ENCODE data around the gene ZRANB3.
"Not testable (repeated sequence)": the region's sequence is repeated elsewhere in the genome, so short reads cannot be mapped to it uniquely, and the experiment has no call there.

ZRANB3 gene

GRCh38 chr2:135409436-135409835 is 121.6 kb downstream of the ZRANB3 start:
- Histone ChIP-seq H3K36me3 (ENCODE audit: insufficient read depth, low read length) (no peaks in the 10 kb centered on the region), H4K20me1 (ENCODE audit: insufficient read depth, low read length, poor library complexity, severe bottlenecking) (no peaks in the 10 kb centered on the region), H2AFZ (ENCODE audit: low read length) (no peak overlapping the region), H3K27me3 (ENCODE audit: insufficient read depth, low read length, poor library complexity, severe bottlenecking) (no peaks in the 10 kb centered on the region), H3K4me1 (ENCODE audit: insufficient read depth, low read length, poor library complexity, severe bottlenecking) (no peaks in the 10 kb centered on the region), H3K79me2 (ENCODE audit: insufficient read depth, low read length) (no peaks in the 10 kb centered on the region), H3K9me3 (ENCODE audit: insufficient read depth, low read depth, low read length) (no peaks in the 10 kb centered on the region), H3K4me3 (ENCODE audit: low read length, poor library complexity, severe bottlenecking) (no peak overlapping the region), H3F3A (ENCODE audit: low read depth) (no peaks in the 10 kb centered on the region), H3K9me2 (replicated peaks; ENCODE audit: low read depth, low read length) (no peaks in the 10 kb centered on the region), H3K9ac (ENCODE audit: low read depth, low read length, poor library complexity, severe bottlenecking) (no peak overlapping the region), H3K4me2 (ENCODE audit: low read depth, low read length, poor library complexity, severe bottlenecking) (no peak overlapping the region)
- TF ChIP-seq CTCF (conservative IDR thresholded peaks at IDR 0.05; ENCODE audit: low read length) (no peak), EZH2phosphoT487 (IDR thresholded peaks at IDR 0.05; ENCODE audit: borderline replicate concordance) (no peak)

GRCh38 chr2:135396259-135396658 is 134.8 kb downstream of the ZRANB3 start:
- not testable (repeated sequence) for H3K9me2 ChIP-seq (replicated peaks; ENCODE audit: low read depth, low read length); H4K20me1 ChIP-seq (ENCODE audit: insufficient read depth, low read length, poor library complexity, severe bottlenecking); H3K4me1 ChIP-seq (ENCODE audit: insufficient read depth, low read length, poor library complexity, severe bottlenecking); H3K79me2 ChIP-seq (ENCODE audit: insufficient read depth, low read length); H3K27me3 ChIP-seq (ENCODE audit: insufficient read depth, low read length, poor library complexity, severe bottlenecking); H2AFZ ChIP-seq (ENCODE audit: low read length); H3K36me3 ChIP-seq (ENCODE audit: insufficient read depth, low read length); H3F3A ChIP-seq (ENCODE audit: low read depth); H3K4me2 ChIP-seq (ENCODE audit: low read depth, low read length, poor library complexity, severe bottlenecking); H3K9me3 ChIP-seq (ENCODE audit: insufficient read depth, low read depth, low read length); H3K4me3 ChIP-seq (ENCODE audit: low read length, poor library complexity, severe bottlenecking); H3K9ac ChIP-seq (ENCODE audit: low read depth, low read length, poor library complexity, severe bottlenecking)

- H4K20me1 ChIP-seq (ENCODE audit: insufficient read depth, low read length, poor library complexity, severe bottlenecking) = no peaks in the 10 kb centered on the region
- no peaks in the 10 kb centered on the region for H3K9me3 ChIP-seq (ENCODE audit: insufficient read depth, low read depth, low read length)
- H3K9me2 ChIP-seq (replicated peaks; ENCODE audit: low read depth, low read length) = no peaks in the 10 kb centered on the region
- H3K36me3 ChIP-seq (ENCODE audit: insufficient read depth, low read length) = no peaks in the 10 kb centered on the region
- H3K9ac ChIP-seq (ENCODE audit: low read depth, low read length, poor library complexity, severe bottlenecking) = no peak overlapping the region
- H3K4me1 ChIP-seq (ENCODE audit: insufficient read depth, low read length, poor library complexity, severe bottlenecking) = no peaks in the 10 kb centered on the region
- no peak overlapping the region for H3K4me2 ChIP-seq (ENCODE audit: low read depth, low read length, poor library complexity, severe bottlenecking)
- no peak overlapping the region for H3K4me3 ChIP-seq (ENCODE audit: low read length, poor library complexity, severe bottlenecking)
- H3K27me3 ChIP-seq (ENCODE audit: insufficient read depth, low read length, poor library complexity, severe bottlenecking) = no peaks in the 10 kb centered on the region
- no peak overlapping the region for H2AFZ ChIP-seq (ENCODE audit: low read length)
- no peak for TF ChIP-seq EZH2phosphoT487 (IDR thresholded peaks at IDR 0.05; ENCODE audit: borderline replicate concordance)
- TF ChIP-seq CTCF (conservative IDR thresholded peaks at IDR 0.05; ENCODE audit: low read length) = no peak
- H3K79me2 ChIP-seq (ENCODE audit: insufficient read depth, low read length) = no peaks in the 10 kb centered on the region
- no peaks in the 10 kb centered on the region for H3F3A ChIP-seq (ENCODE audit: low read depth)
These were observed 144.0 kb downstream of the ZRANB3 start for GRCh38 chr2:135386993-135387392.

- no peak for TF ChIP-seq EZH2phosphoT487 (IDR thresholded peaks at IDR 0.05; ENCODE audit: borderline replicate concordance)
- no peak for TF ChIP-seq CTCF (conservative IDR thresholded peaks at IDR 0.05; ENCODE audit: low read length)
- H3K9ac ChIP-seq (ENCODE audit: low read depth, low read length, poor library complexity, severe bottlenecking) = no peak overlapping the region
- H2AFZ ChIP-seq (ENCODE audit: low read length) = no peak overlapping the region
- no peaks in the 10 kb centered on the region; the same call in 1 of the 2 replicates for H3K9me3 ChIP-seq (ENCODE audit: insufficient read depth, low read depth, low read length)
- H3K4me2 ChIP-seq (ENCODE audit: low read depth, low read length, poor library complexity, severe bottlenecking) = no peak overlapping the region
- H3K27me3 ChIP-seq (ENCODE audit: insufficient read depth, low read length, poor library complexity, severe bottlenecking) = no peaks in the 10 kb centered on the region
- H3K36me3 ChIP-seq (ENCODE audit: insufficient read depth, low read length) = no peaks in the 10 kb centered on the region
- H3K4me1 ChIP-seq (ENCODE audit: insufficient read depth, low read length, poor library complexity, severe bottlenecking) = no peaks in the 10 kb centered on the region
- H3K9me2 ChIP-seq (replicated peaks; ENCODE audit: low read depth, low read length) = no peaks in the 10 kb centered on the region
- no peaks in the 10 kb centered on the region for H4K20me1 ChIP-seq (ENCODE audit: insufficient read depth, low read length, poor library complexity, severe bottlenecking)
- no peak overlapping the region for H3K4me3 ChIP-seq (ENCODE audit: low read length, poor library complexity, severe bottlenecking)
- H3F3A ChIP-seq (ENCODE audit: low read depth) = no peaks in the 10 kb centered on the region
- H3K79me2 ChIP-seq (ENCODE audit: insufficient read depth, low read length) = no peaks in the 10 kb centered on the region
These were observed 152.4 kb downstream of the ZRANB3 start for GRCh38 chr2:135378591-135378990.
